Type B pancreatic cell (in vitro differentiated cells): ENCODE results near the gene RCE1. TPM values are rescaled to one million over a fixed set of nuclear protein-coding genes. Genes with fewer than 3 reads are reported as not detected.

Experiments used
- DNase-seq: peaks from one replicate; pipeline ENCODE4 v3.0.0; 2021; ENCODE audit warnings: mixed read lengths; ENCODE audit not compliant: unreplicated experiment; ENCODE audit errors: extremely low spot score
- H3K27ac Mint-ChIP-seq: 2 replicates; pipeline ENCODE4 v1.8.0; 2021; ENCODE audit warnings: mild to moderate bottlenecking, mixed read lengths
- H3K27me3 Mint-ChIP-seq: 2 replicates; pipeline ENCODE4 v1.8.0; 2021; ENCODE audit warnings: mixed read lengths
- H3K36me3 Mint-ChIP-seq: 2 replicates; pipeline ENCODE4 v1.8.0; 2021; ENCODE audit warnings: mixed read lengths
- H3K4me1 Mint-ChIP-seq: one replicate; pipeline ENCODE4 v1.8.0; 2021; ENCODE audit warnings: mixed read lengths; ENCODE audit not compliant: unreplicated experiment
- H3K4me3 Mint-ChIP-seq: 2 replicates; pipeline ENCODE4 v1.8.0; 2021; ENCODE audit warnings: mild to moderate bottlenecking, mixed read lengths
- H3K9me3 Mint-ChIP-seq: 2 replicates; pipeline ENCODE4 v1.8.0; 2021; ENCODE audit warnings: mixed read lengths
- total RNA-seq: library from RNA; stranded (reverse); gene quantifications from 2 replicates; pipeline ENCODE4 v1.2.1, GENCODE V29; 2021; ENCODE audit warnings: low replicate concordance
- TF ChIP-seq, protein P1 (sequence below): fragments of 200-600 bp; sonication (generic); conservative IDR thresholded peaks from 2 replicates; pipeline ENCODE4 v1.5.0; 2021; ENCODE audit warnings: antibody characterized with exemption, mild to moderate bottlenecking

The RCE1 gene
- total RNA-seq, 1 donor from 2014 or later: 25.0 TPM

DNA sequence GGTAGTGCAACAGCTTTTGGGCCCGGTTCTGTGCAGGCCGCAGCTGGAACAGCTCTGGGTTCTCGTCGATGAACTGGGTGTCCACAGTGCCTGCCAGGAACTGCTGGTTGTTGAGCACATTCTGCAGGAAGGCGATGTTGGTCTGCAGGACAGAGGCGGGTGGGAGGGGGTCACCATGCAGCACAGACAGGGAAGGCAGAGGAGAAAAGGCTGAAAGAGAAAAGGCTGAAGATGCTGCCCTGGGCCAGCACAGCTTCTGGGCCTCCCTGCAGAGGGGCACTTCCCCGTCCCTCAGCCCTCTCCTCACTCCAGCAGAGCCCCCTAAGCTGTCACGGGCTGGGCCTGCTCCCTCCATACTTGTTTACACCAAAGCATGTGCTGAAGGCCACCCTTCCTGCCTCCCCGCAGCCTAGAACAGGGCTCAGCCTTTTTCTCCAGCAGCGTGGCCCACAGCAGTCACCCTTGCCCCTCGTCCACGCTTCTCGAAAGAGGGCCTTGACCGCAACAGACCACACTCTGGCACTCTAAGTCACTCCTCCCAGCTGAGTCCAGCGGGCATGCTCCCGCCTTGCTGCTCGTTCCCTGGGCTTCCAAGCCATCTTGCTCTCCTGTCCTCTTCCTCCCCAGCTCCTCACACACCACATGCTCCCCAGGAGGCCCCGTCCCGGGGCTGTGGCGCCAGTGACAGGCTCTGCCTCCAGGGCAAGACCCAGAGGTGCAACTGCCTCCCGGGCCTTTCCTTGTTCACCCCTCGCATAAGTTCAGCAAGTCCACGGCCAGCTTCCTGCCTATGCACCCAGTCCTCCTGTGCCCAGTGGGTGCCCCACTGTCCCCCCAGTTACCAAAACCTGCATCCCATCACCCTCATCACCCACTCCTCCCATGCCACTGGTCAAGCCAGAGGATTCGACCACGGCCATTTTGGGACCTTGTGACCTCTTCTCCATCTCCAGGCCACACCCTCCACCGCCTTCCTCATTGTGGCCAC is 10.3 kb downstream of the RCE1 start:
- Mint-ChIP-seq H3K27me3 (no peaks in the 10 kb centered on the region), H3K27ac (no peak overlapping the region), H3K4me1 (peaks cover 6% of the 10 kb centered on the region), H3K4me3 (peak overlapping the region; percentile 3), H3K9me3 (no peaks in the 10 kb centered on the region), H3K36me3 (no peaks in the 10 kb centered on the region)
- no peak for DNase-seq
- TF ChIP-seq, protein P1, sequence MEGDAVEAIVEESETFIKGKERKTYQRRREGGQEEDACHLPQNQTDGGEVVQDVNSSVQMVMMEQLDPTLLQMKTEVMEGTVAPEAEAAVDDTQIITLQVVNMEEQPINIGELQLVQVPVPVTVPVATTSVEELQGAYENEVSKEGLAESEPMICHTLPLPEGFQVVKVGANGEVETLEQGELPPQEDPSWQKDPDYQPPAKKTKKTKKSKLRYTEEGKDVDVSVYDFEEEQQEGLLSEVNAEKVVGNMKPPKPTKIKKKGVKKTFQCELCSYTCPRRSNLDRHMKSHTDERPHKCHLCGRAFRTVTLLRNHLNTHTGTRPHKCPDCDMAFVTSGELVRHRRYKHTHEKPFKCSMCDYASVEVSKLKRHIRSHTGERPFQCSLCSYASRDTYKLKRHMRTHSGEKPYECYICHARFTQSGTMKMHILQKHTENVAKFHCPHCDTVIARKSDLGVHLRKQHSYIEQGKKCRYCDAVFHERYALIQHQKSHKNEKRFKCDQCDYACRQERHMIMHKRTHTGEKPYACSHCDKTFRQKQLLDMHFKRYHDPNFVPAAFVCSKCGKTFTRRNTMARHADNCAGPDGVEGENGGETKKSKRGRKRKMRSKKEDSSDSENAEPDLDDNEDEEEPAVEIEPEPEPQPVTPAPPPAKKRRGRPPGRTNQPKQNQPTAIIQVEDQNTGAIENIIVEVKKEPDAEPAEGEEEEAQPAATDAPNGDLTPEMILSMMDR: no peak

DNA sequence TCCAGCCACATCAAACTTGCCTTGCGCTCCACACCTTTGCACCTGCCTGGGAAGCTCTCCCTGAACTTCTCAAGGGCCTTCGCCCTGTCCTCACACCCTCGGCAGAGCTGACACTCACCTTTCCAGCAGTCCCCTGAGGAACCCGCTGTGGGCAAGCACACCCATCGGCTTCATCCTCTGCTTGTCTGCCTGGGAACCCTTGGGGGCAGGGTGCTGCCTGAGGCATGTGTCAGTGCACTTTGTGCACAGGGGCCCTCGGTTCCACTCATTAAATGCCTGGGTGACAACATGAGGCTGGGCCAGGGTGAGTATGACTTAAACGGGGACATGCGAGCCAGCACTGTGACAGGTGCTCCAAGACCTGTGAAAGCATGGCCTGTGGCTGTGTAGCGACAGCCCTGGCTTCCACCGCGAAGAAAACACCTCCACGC is 11.0 kb downstream of the RCE1 start:
- no peaks in the 10 kb centered on the region for H3K9me3 Mint-ChIP-seq
- DNase-seq: no peak
- TF ChIP-seq, protein P1: no peak
- H3K4me1 Mint-ChIP-seq: peaks cover 6% of the 10 kb centered on the region
- H3K27me3 Mint-ChIP-seq: no peaks in the 10 kb centered on the region
- H3K36me3 Mint-ChIP-seq: no peaks in the 10 kb centered on the region
- no peak overlapping the region for H3K27ac Mint-ChIP-seq
- H3K4me3 Mint-ChIP-seq: peak overlapping the region; percentile 63

DNA sequence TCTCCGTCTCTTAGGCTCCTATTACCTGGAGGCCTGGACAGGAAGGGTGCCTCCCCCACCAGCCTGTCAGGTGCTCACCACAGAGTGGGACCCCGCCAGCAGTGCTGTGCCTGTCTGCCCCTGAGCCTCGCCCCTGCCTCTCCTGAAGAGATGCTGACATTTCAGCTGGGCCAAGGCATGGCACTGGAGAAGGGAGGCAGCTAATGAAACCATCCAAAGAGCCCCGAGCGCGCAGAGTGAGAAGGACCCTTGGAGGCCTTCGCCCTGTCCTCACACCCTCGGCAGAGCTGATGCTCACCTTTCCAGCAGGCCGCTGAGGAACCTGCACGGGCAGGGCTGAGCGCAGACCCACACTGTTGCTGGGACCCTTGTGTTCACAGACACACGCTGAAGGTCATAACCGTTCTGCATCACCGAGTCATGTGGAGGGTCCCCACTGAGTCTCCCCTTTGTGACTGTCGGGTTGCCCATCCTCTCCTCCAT is 11.5 kb downstream of the RCE1 start:
- Mint-ChIP-seq H3K27me3 (no peaks in the 10 kb centered on the region), H3K4me3 (peak overlapping the region; percentile 91), H3K9me3 (no peaks in the 10 kb centered on the region), H3K36me3 (no peaks in the 10 kb centered on the region), H3K27ac (no peak overlapping the region), H3K4me1 (peaks cover 6% of the 10 kb centered on the region)
- no peak for DNase-seq
- TF ChIP-seq, protein P1: no peak

DNA sequence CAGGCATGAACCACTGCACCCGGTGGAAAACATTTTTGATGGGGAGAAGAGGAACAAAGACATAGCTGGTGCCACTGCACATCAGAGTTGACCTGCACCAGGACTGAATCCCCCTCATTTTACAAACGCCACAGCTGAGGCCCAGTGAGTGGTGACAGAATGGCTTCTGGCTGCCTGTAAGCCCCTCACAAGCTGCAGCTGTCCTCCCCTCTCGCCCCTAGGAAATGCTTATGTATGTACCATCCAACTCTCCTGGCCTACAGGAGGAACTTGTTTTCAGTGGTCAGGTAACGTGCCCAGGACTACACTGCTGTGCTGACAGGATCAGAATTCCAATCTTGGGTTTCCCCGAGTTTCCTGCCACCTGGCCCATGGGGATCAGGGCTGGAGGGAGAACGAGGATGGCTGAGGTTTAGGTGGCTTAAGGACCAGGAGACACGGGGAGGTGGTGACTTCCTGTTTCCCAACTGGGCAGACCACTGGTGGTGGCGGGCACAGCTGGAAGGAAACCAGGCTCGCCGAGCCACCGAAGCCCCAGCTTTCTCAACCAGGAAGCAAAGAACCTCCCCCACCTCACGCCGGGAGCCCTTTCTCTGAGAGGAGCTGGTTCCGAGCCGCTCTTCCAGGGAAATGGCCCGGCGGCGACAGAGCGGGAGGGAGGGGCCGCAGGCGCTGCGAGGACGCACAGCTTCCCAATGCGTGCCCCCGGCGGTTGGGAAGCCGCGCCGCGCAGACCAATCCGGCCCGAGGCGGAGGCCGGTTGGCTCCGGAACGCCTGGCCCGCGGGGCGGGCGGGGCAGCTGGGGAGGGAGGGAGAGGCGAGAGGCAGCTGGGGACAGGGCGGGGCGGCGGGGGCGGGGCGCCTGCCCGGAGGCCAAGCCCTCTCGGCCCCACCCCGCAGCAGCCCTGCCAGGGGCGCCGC is 12.6 kb downstream of the RCE1 start:
- DNase-seq: peak; percentile 94
- H3K27ac Mint-ChIP-seq: peak overlapping the region; percentile 78
- peak overlapping the region; percentile 91 for H3K4me3 Mint-ChIP-seq
- H3K9me3 Mint-ChIP-seq: no peaks in the 10 kb centered on the region
- no peaks in the 10 kb centered on the region for H3K27me3 Mint-ChIP-seq
- TF ChIP-seq, protein P1: no peak
- H3K4me1 Mint-ChIP-seq: peaks cover 6% of the 10 kb centered on the region
- no peaks in the 10 kb centered on the region for H3K36me3 Mint-ChIP-seq

DNA sequence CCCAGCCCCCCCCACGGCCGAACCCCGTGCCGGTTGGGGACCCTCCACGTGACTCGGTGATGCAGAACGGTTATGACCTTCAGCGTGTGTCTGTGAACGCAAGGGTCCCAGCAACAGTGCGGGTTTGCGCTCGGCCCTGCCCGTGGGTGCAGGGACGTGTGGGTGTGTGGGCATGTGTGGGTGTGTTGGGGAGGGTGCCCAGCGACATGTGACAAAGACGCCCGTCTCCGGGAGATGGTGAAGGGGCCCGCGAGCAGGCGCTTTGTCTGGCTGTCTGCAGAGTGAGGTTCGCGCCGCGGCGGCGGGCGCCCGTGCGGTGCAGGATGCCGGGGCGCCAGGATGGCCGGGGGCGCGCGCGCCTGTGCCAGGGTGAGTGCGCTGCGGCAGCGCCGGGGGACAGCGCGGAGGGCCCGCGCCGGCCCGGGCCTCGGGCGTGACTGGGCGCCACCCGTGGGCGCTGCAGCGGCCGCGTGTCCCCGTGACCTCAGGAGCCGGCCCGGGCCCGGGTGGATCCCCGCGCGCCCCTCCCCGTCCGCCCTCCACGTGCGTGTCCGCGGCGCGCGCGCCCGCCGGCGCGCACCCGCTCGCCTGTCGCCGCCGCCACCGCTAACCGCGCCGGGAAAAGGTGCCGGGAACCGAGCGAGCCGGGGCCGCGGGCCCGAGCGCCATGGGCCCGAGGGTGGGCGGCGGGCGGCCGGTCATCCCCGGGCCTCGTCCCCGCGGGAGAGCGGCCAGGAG is 13.4 kb downstream of the RCE1 start, which contains the start of gene LRFN4:
TSS of gene LRFN4 (plus strand) at position 569 of the 738 bp plus-strand sequence. CDS start 681 bp downstream, outside the sequence.
- Mint-ChIP-seq H3K36me3 (no peaks in the 10 kb centered on the region), H3K4me3 (peak within 1 kb of the TSS; percentile 91), H3K27me3 (no peaks in the 10 kb centered on the region), H3K4me1 (peaks cover 6% of the 10 kb centered on the region), H3K27ac (peak within 1 kb of the TSS; percentile 78), H3K9me3 (no peaks in the 10 kb centered on the region)
- TF ChIP-seq, protein P1: no peak
- no peak for DNase-seq
